Activated naive CD4-positive, alpha-beta T cell treated with anti-CD3 and anti-CD28 coated beads, Interleukin-2, amount 50 U/mL, for 72 hours (primary cell): ENCODE data around the gene IMPG2. TPM values are rescaled to one million over a fixed set of nuclear protein-coding genes. Genes with fewer than 3 reads are reported as not detected.
A peak's percentile ranks its signal among the peaks of the same experiment; 100 is the strongest.

Experiments
- ATAC-seq, 2 donors: fragments of 150-1000 bp; cut with Tn5 transposase; 2 replicates each; pipeline ENCODE4 v1.10.0; 2021; ENCODE audit warnings: mild to moderate bottlenecking in 2 of 2, moderate library complexity in 2 of 2
- DNase-seq, 2 donors: peaks; one replicate each; pipeline ENCODE4 v3.0.0; 2021 to 2022; ENCODE audit warnings: low spot score in 2 of 2
- H3K27ac Mint-ChIP-seq, 2 donors: one replicate each; pipeline ENCODE4 v1.8.0; 2022; ENCODE audit warnings: mild to moderate bottlenecking in 2 of 2, mixed read lengths in 2 of 2
- H3K36me3 Mint-ChIP-seq, 2 donors: one replicate each; pipeline ENCODE4 v1.8.0; 2022; ENCODE audit warnings: mixed read lengths in 2 of 2
- H3K9me3 Mint-ChIP-seq, 2 donors: one replicate each; pipeline ENCODE4 v1.8.0; 2022; ENCODE audit warnings: mixed read lengths in 2 of 2
- total RNA-seq, 2 donors: library from RNA; stranded (reverse); gene quantifications; one replicate each; pipeline ENCODE4 v1.2.3, GENCODE V29; 2022

The IMPG2 gene
- total RNA-seq, 2 donors from 2014 or later, result 0.09 to 0.45 TPM

DNA sequence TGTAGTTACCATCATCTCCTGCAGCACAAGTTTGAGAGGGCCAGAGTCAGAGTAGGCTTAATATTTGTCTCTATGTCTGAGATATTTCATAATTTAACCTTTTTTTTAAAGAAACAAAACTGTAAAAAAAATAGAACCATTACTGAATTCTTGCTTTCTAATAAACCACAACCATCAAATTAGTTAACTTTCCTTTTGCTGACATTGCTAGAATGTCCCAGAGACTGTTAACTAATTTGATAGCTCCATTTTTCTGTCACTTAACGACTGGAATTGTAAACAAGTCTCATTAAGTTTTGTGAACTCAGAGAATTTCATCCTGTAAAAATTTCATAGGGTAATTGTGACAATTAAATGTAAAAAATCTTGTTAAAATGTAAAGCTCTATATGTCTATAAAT is 35.6 kb downstream of the IMPG2 start:
- Mint-ChIP-seq H3K36me3 (peaks cover 0 to 5% of the 10 kb centered on the region in 2 donors), H3K27ac (no peak overlapping the region), H3K9me3 (peaks cover 3 to 8% of the 10 kb centered on the region in 2 donors)
- ATAC-seq (no peak), DNase-seq (no peak)

GRCh38 chr3:101281521-101282030 is 38.8 kb downstream of the IMPG2 start:
- H3K27ac Mint-ChIP-seq, result no peak overlapping the region
- DNase-seq (no peak), ATAC-seq (no peak)
- H3K9me3 Mint-ChIP-seq, result no peaks in the 10 kb centered on the region
- H3K36me3 Mint-ChIP-seq, result no peaks in the 10 kb centered on the region

DNA sequence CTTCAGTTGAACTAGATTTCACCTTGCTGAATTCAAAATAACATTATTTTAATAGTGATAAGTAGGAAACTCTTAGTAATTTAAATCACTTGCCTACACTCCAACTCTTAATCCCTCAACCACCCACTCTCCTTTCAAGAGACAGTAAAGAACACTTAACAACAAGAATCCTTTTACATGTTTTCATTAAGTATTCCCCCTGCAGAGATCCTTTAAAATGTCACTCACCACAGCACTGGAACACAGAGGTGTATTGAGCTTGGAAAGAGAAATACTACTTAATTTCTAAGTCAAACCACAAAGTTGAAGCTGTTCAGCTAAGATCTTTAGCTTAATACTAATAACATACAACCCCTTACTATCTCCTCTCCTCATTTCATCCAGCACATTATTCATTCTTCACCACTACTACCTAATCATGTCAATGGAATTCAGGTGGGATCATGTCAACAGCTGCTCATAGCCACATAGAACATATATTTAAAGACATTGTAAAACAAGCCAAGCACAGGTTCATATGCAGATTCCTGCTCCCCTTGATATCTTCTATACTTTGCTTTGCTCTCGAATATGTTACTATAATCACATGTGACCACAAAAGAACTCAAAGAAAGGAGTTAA is 40.5 kb downstream of the IMPG2 start:
- Mint-ChIP-seq H3K27ac (no peak overlapping the region), H3K9me3 (no peaks in the 10 kb centered on the region), H3K36me3 (no peaks in the 10 kb centered on the region)
- ATAC-seq (no peak), DNase-seq (no peak)

- H3K27ac Mint-ChIP-seq, result no peak overlapping the region
- DNase-seq, result no peak
- H3K36me3 Mint-ChIP-seq, result no peaks in the 10 kb centered on the region
- no peaks in the 10 kb centered on the region for H3K9me3 Mint-ChIP-seq
- no peak for ATAC-seq
Observed at GRCh38 chr3:101279162-101279561, 41.2 kb downstream of the IMPG2 start.

GRCh38 chr3:101278727-101279126 is 41.6 kb downstream of the IMPG2 start:
- Mint-ChIP-seq H3K27ac (no peak overlapping the region), H3K36me3 (no peaks in the 10 kb centered on the region), H3K9me3 (no peaks in the 10 kb centered on the region)
- ATAC-seq (no peak), DNase-seq (no peak)

DNA sequence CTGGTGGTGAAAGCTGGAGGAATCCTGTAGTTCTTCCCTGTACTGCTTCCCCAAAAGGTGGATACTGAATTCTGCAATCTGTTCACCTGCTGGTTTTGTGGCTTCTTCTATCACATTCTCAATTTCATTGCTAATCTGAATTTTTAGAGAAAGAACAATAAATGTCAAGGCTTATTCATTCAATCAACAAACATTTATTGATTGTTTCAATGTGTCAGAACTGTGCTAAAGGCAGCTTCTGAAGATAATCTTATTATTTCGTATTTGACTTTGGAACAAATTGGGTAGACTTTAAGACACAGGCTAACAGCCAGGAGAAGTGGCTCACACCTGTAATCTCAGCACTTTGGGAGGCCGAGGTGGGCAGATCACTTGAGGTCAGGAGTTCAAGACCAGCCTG is 46.8 kb downstream of the IMPG2 start:
- Mint-ChIP-seq H3K27ac (no peak overlapping the region), H3K36me3 (no peaks in the 10 kb centered on the region), H3K9me3 (no peaks in the 10 kb centered on the region)
- DNase-seq (no peak), ATAC-seq (no peak)

- ATAC-seq, result no peak
- H3K36me3 Mint-ChIP-seq, result no peaks in the 10 kb centered on the region
- no peaks in the 10 kb centered on the region for H3K9me3 Mint-ChIP-seq
- DNase-seq, result no peak
- H3K27ac Mint-ChIP-seq, result no peak overlapping the region
Observed at GRCh38 chr3:101273156-101273555, 47.2 kb downstream of the IMPG2 start.

GRCh38 chr3:101271728-101272127 is 48.6 kb downstream of the IMPG2 start:
- DNase-seq (no peak), ATAC-seq (no peak)
- Mint-ChIP-seq H3K9me3 (no peaks in the 10 kb centered on the region), H3K36me3 (no peaks in the 10 kb centered on the region), H3K27ac (no peak overlapping the region)

DNA sequence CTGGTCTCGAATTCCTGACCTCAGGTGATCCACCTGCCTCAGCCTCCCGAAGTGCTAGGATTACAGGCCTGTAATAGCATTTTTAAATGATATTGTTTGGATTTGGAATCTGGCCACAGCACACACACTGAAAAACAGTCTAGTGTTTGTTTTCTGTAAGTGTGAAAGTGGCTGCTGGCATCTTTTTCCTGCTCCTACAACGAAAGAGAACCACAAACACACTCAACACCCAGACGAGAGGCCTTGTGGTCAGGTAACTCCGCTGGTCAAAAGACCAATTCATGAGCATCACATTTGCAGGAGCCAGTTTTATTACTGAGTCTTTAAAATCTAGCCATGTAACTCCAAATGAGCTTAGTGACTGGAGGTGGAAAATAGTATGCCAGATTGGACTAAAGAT is 50.2 kb downstream of the IMPG2 start:
- no peak for DNase-seq
- Mint-ChIP-seq H3K9me3 (no peaks in the 10 kb centered on the region), H3K36me3 (no peaks in the 10 kb centered on the region), H3K27ac (no peak overlapping the region)
- ATAC-seq, result no peak

DNA sequence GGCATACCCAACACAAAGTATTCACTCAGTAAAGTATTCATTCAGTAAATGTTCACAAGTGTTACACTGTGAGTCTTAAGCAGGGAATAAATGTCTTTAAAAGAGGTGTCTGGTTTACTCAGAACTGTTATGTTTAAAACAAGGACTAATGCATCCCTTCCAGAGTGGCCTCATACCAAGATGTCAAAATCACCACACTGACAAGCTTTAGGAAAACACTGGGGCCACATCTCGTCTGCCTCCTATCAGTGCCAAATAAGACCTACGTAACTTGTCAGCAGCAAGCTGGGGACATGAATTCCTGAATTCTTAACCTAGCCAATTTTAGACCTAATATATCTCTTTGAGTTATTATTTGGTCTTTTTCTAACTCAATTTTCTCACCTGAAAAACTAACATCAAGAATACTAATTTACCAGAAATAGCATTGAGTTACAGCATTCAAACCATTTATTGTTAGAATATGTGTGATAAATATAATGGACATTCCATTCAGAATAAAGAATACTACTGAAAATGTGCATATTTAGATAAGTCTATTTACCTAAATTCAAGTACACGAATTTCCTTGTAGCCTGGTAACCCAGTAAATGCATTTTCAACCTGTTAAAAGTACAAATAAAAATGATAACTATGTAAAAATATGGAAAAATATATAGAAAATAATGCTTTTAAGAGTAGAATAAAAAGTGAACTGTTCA is 51.3 kb downstream of the IMPG2 start:
- no peak overlapping the region for H3K27ac Mint-ChIP-seq

GRCh38 chr3:101268141-101268540 is 52.2 kb downstream of the IMPG2 start:
- no peak for DNase-seq
- ATAC-seq, result no peak
- H3K27ac Mint-ChIP-seq, result no peak overlapping the region
- no peaks in the 10 kb centered on the region for H3K9me3 Mint-ChIP-seq
- H3K36me3 Mint-ChIP-seq, result no peaks in the 10 kb centered on the region

More for the DNA sequence above, 51.3 kb downstream of the IMPG2 start:
- Mint-ChIP-seq H3K36me3 (no peaks in the 10 kb centered on the region), H3K9me3 (no peaks in the 10 kb centered on the region)
- DNase-seq (no peak), ATAC-seq (no peak)

DNA sequence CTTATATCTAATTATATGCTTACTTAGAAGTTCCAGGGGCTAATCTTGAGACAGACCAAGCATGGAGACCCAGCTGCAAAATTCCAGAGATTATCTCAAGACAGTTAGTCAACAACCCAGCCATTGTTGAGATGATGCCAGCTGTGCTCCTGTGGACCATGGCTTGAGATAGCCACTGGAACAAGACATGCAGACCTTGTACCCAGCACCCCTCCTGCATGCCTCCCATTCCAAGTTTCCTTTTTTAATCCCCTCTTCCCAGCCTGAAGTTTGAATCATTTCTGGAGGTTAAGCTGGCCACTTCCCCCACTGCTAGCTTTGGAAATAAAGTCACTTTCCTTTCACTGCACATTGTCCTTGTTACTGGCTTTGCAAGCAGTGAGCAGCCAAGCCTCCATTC is 53.8 kb downstream of the IMPG2 start:
- H3K9me3 Mint-ChIP-seq, result no peaks in the 10 kb centered on the region
- H3K36me3 Mint-ChIP-seq, result no peaks in the 10 kb centered on the region
- peak overlapping the region in 1 of 2 donors; percentile 7 for H3K27ac Mint-ChIP-seq
- DNase-seq, result no peak
- ATAC-seq, result no peak

DNA sequence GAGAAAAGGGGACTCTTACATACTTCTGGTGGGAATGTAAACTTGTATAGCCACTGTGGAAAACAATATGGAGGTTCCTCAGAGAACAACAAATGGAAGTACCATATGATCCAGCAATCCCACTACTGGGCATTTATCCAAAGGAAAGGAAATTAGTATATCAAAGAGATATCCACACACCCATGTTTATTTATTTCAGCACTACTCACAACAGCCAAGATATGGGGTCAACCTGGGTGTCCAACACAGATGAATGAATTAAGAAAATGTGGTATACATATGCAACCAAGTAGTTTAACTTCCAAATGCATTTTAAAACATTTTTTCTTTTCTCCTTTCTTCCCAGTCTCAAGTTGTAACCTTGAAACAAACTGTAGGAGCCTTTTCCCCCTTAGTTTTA is 54.3 kb downstream of the IMPG2 start:
- no peak for DNase-seq
- Mint-ChIP-seq H3K27ac (peak overlapping the region in 1 of 2 donors; percentile 7), H3K9me3 (no peaks in the 10 kb centered on the region), H3K36me3 (no peaks in the 10 kb centered on the region)
- ATAC-seq, result no peak

DNA sequence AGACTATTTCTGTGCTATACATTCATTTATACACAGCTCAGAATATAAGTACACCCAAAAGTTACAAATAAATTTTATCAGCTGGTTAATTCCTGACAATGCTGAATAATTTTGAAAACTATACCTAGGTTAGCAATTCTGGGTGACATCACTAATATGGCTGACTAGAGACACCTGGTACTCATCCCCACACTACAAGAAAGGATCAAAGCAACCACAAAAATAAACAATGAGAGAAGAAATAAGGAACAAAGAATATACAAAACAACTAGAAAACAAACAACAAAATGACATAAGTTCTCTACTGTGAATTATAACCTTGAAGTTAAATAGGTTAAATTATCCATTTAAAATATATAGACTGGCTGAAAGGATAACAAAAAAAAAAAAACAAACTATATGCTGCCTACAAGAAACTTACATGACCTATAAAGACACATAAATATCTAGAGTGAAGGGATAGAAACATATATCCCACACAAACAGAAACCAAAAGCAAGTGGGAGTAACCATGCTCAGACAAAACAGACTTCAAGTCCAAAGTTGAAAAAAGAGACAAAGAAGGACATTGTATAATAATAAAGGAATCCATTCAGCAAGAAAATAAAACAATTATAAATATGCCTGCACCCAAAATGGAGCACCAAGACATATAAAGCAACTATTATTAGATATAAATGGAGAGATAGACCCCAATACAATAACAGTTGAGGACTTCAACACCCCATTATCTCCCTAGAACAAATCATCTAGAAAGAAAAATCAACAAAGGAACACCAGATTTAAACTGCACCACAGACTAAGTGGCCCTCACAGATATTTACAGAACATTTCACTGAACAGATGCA is 57.8 kb downstream of the IMPG2 start:
- H3K27ac Mint-ChIP-seq, result no peak overlapping the region
- no peaks in the 10 kb centered on the region for H3K9me3 Mint-ChIP-seq
- DNase-seq (no peak), ATAC-seq (no peak)
- no peaks in the 10 kb centered on the region for H3K36me3 Mint-ChIP-seq

DNA sequence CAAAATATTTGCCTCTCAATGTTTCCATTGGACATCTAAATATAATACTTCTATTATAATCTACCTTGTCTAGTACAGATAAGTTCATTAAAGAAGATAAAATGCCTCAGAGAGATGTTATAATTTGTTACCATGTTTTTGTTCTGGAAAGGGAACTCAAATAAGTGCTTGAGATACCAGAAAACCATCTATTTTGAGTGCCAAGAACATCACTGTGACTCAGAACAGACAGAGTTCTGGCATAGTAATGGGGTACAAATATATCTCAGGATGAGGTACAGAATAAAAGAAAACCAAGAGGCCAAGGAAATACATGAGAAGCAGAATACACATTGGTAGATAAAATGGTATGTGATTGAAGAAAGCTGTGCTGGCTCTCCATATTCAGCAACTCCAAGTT is 58.9 kb downstream of the IMPG2 start:
- no peak overlapping the region for H3K27ac Mint-ChIP-seq
- no peaks in the 10 kb centered on the region for H3K9me3 Mint-ChIP-seq
- no peak for ATAC-seq
- no peak for DNase-seq
- no peaks in the 10 kb centered on the region for H3K36me3 Mint-ChIP-seq

DNA sequence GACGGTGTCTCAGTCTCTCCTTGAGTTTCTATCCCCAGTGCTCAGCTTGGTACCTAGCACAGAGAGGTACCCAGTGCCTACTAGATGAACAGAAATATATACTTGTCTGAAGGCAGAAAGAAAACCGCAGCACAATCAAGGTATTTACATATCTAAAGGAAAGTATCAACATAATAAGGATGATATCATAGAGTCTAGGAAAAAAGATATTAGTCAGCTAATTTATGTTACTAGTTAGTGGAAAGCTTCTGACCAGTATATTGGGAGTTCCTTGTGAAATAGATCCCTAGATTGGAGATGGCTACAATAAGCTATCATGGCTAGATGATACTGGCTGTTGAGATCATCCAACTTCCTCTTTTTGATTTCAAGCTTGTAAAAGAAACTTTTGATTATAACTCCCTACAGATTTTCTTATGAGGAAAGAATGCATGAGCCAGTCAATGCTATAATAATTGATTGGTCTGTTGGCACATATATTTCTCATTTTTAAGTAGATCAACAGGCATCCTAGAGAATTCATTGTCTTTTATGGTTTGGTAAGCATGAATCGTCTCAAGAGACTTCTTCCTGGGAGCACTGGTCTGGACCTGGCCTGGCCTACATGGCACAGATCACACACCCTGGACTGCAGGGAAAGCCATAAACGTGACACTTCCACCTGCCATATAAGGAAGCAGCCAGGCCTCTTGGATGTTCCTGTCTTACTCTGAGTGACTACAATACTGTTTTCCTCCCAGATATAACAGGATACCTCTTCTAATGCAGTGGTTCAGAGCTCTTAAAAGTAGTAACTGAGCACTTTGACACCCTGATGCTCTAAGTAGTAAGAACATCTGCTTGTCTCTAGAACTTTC is 60.7 kb downstream of the IMPG2 start:
- ATAC-seq (no peak), DNase-seq (no peak)
- Mint-ChIP-seq H3K36me3 (no peaks in the 10 kb centered on the region), H3K27ac (no peak overlapping the region), H3K9me3 (no peaks in the 10 kb centered on the region)
